OCI-LY7 (cell line): ENCODE results near the gene VAPB. TPM values are rescaled to one million over a fixed set of nuclear protein-coding genes. Genes with fewer than 3 reads are reported as not detected.
A peak's percentile ranks its signal among the peaks of the same experiment; 100 is the strongest.

ENCODE experiments used
- BruUV-seq: library from RNA; stranded (reverse); fragments of 400-500 nt; replicated peaks from 2 replicates; lab custom pipeline; 2021; lab: Mats Ljungman, UMichigan
- CTCF ChIA-PET: fragments of 300-600 bp; sonication (Branson Sonifier 250); formaldehyde crosslinking; loops from one replicate; lab custom pipeline; 2022; ENCODE audit warnings: antibody characterized with exemption; ENCODE audit not compliant: unreplicated experiment; lab: Charles Lee
- POLR2A ChIA-PET: fragments of 300-600 bp; sonication (Branson Sonifier 250); formaldehyde crosslinking; loops from one replicate; lab custom pipeline; 2022; ENCODE audit warnings: antibody characterized with exemption; lab: Charles Lee
- DNase-seq: peaks from one replicate; pipeline ENCODE4 v3.0.0-alpha.2; 2015; ENCODE audit warnings: low spot score
- H2AFZ ChIP-seq: fragments of 200-600 bp; sonication (generic), shearing (Covaris generic); 2 replicates; pipeline ENCODE4 v1.6.1; 2014; ENCODE audit warnings: mild to moderate bottlenecking, antibody characterized with exemption, low read length, moderate library complexity
- H3K27ac ChIP-seq: fragments of 200-600 bp; sonication (generic); 2 replicates; pipeline ENCODE4 v1.5.1; 2014; ENCODE audit warnings: mixed run types, low read depth, mild to moderate bottlenecking, moderate library complexity, low read length, inconsistent platforms; ENCODE audit not compliant: poor library complexity, severe bottlenecking
- H3K36me3 ChIP-seq: fragments of 200-600 bp; sonication (generic); 2 replicates; pipeline ENCODE4 v1.6.1; 2014; ENCODE audit warnings: mild to moderate bottlenecking, antibody characterized with exemption, low read length, moderate library complexity, mixed read lengths; ENCODE audit not compliant: insufficient read depth
- H3K4me1 ChIP-seq: fragments of 200-600 bp; sonication (generic); 2 replicates; pipeline ENCODE4 v1.5.1; 2014; ENCODE audit warnings: mild to moderate bottlenecking, low read length; ENCODE audit not compliant: insufficient read depth, poor library complexity, severe bottlenecking
- H3K4me2 ChIP-seq: fragments of 200-600 bp; sonication (generic); 2 replicates; pipeline ENCODE4 v1.6.1; 2014; ENCODE audit warnings: mild to moderate bottlenecking, low read length
- H3K4me3 ChIP-seq: fragments of 200-600 bp; sonication (generic); 2 replicates; pipeline ENCODE4 v1.5.1; 2014; ENCODE audit warnings: mild to moderate bottlenecking, low read depth, low read length; ENCODE audit not compliant: poor library complexity, severe bottlenecking
- H3K79me2 ChIP-seq: fragments of 200-600 bp; sonication (generic); 2 replicates; pipeline ENCODE4 v1.6.1; 2016; ENCODE audit warnings: low read depth, mild to moderate bottlenecking, low read length, moderate library complexity, mixed read lengths; ENCODE audit not compliant: insufficient read depth
- H3K9me2 ChIP-seq: fragments of 200-600 bp; sonication (generic); 2 replicates; pipeline ENCODE4 v1.6.1; 2016; ENCODE audit warnings: mild to moderate bottlenecking, low read length, mixed read lengths; ENCODE audit not compliant: insufficient read depth
- H3K9me3 ChIP-seq: fragments of 200-600 bp; sonication (generic); 2 replicates; pipeline ENCODE4 v1.6.1; 2014; ENCODE audit warnings: mild to moderate bottlenecking, mixed run types, low read length, mixed read lengths
- H4K20me1 ChIP-seq: fragments of 200-600 bp; sonication (generic); 2 replicates; pipeline ENCODE4 v1.6.1; 2014; ENCODE audit warnings: mild to moderate bottlenecking, antibody characterized with exemption, low read length, moderate library complexity, mixed read lengths; ENCODE audit not compliant: insufficient read depth
- EZH2phosphoT487 ChIP-seq: fragments of 200-600 bp; sonication (generic); IDR thresholded peaks from 2 replicates; pipeline ENCODE4 v1.6.1; 2018; ENCODE audit warnings: low read depth, borderline replicate concordance, mild to moderate bottlenecking, mixed run types, antibody characterized with exemption, low read length, moderate library complexity, mixed read lengths
- intact Hi-C: fragments of 100-400 bp; cut with micrococcal nuclease; formaldehyde crosslinking; loops from one replicate; pipeline ENCODE4 v1.10.0; 2022; ENCODE audit not compliant: unreplicated experiment
- total RNA-seq, 2 experiments: library from RNA; depleted of rRNA in 1 of 2; stranded (reverse); fragments of >200 nt in 1 of 2; shearing (Covaris generic) in 1 of 2; gene quantifications; 2 replicates each; pipeline ENCODE4 v1.2.3, GENCODE V29; 2014 to 2022
- TF ChIP-seq, protein P1 (sequence below): fragments of 200-600 bp; sonication (generic); conservative IDR thresholded peaks from 2 replicates; pipeline ENCODE4 v1.5.1; 2014; ENCODE audit warnings: mild to moderate bottlenecking, antibody characterized with exemption, low read length, moderate library complexity, mixed read lengths

Gene VAPB
- total RNA-seq, 2 experiments from 2014 or later: 13.3 to 43.2 TPM

GRCh38 chr20:58384821-58385220 lies 4.2 kb upstream of the VAPB start:
- no peaks in the 10 kb centered on the region for H3K9me3 ChIP-seq
- H2AFZ ChIP-seq: no peak overlapping the region
- H3K4me3 ChIP-seq: no peak overlapping the region
- peaks cover 6% of the 10 kb centered on the region for H3K79me2 ChIP-seq
- DNase-seq: no peak
- peaks cover 1% of the 10 kb centered on the region for H3K4me1 ChIP-seq
- ChIA-PET POLR2A (no interaction called here), CTCF (no interaction called here)
- H3K9me2 ChIP-seq: no peaks in the 10 kb centered on the region
- no TSS peak for BruUV-seq
- no peak overlapping the region for H3K4me2 ChIP-seq
- peaks cover under 1% of the 10 kb centered on the region; the same call in 1 of the 2 replicates for H4K20me1 ChIP-seq
- no peak overlapping the region for H3K27ac ChIP-seq
- TF ChIP-seq, protein P1, sequence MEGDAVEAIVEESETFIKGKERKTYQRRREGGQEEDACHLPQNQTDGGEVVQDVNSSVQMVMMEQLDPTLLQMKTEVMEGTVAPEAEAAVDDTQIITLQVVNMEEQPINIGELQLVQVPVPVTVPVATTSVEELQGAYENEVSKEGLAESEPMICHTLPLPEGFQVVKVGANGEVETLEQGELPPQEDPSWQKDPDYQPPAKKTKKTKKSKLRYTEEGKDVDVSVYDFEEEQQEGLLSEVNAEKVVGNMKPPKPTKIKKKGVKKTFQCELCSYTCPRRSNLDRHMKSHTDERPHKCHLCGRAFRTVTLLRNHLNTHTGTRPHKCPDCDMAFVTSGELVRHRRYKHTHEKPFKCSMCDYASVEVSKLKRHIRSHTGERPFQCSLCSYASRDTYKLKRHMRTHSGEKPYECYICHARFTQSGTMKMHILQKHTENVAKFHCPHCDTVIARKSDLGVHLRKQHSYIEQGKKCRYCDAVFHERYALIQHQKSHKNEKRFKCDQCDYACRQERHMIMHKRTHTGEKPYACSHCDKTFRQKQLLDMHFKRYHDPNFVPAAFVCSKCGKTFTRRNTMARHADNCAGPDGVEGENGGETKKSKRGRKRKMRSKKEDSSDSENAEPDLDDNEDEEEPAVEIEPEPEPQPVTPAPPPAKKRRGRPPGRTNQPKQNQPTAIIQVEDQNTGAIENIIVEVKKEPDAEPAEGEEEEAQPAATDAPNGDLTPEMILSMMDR: no peak
- TF ChIP-seq EZH2phosphoT487: no peak
- H3K36me3 ChIP-seq: 0 out of 2 replicates have a peak, but pooled peaks cover 1% of the 10 kb centered on the region
- intact Hi-C loops: loop anchor here (10.0 kb wide), 1 partner anchor 150 kb away; no protein-coding TSS in a partner anchor

DNA sequence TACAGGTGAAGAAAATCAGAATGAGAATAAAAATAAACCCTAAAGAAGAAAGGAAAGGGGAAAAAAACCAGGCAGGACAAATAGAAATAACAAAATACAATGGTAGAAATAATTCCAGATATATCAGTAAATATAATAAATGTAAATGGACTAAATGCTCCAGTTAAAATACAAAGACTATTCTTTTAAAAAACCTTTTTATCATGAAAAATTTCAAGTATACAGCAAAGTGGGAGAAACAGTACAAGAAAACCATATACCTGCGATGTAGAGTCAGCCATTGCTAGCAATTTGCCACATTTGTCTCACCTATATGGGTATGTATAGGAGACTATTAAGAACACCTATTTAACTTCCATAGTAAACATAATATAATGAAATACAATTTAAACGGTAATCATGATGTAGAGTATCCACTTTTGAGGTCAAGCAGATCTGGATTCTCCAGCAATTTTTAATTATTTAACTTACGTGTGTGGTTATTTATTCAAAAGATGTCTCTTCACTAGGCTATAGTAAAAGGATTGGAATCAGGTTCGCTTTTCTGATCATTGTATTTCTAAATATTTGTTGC lies 914 bp upstream of the VAPB start:
- Histone ChIP-seq H3K4me3 (peak overlapping the region; percentile 60), H3K9me3 (no peaks in the 10 kb centered on the region), H4K20me1 (peaks cover 23% of the 10 kb centered on the region), H3K9me2 (no peaks in the 10 kb centered on the region), H2AFZ (peak overlapping the region; percentile 30), H3K36me3 (peaks cover 34% of the 10 kb centered on the region), H3K27ac (no peak overlapping the region), H3K4me2 (peak overlapping the region; percentile 60; the same call in 1 of the 2 replicates), H3K4me1 (peaks cover 31% of the 10 kb centered on the region), H3K79me2 (peaks cover 39% of the 10 kb centered on the region)
- DNase-seq: no peak
- CTCF ChIA-PET: no interaction called here
- no peak for TF ChIP-seq EZH2phosphoT487
- TF ChIP-seq, protein P1: no peak
- POLR2A ChIA-PET: interaction anchor here (0.8 to 1.2 kb wide), 3 partner anchors 14 to 71 kb away, joined by 3 to 5 read pairs (median 4); no protein-coding TSS in a partner anchor
- intact Hi-C loops: loop anchor here (10.0 kb wide), 1 partner anchor 153 kb away; no protein-coding TSS in a partner anchor
- no TSS peak for BruUV-seq
